DND-41 (cell line): ENCODE results near the gene FBN1.

Source experiments
- EZH2 ChIP-seq: IDR thresholded peaks from 3 replicates; pipeline ENCODE4 v1.6.1; 2012; ENCODE audit warnings: borderline replicate concordance, low read depth, mild to moderate bottlenecking, moderate library complexity, low read length, inconsistent platforms; ENCODE audit not compliant: severe bottlenecking
- TF ChIP-seq, protein P1 (sequence below): IDR thresholded peaks from 2 replicates; pipeline ENCODE4 v1.5.1; 2012; ENCODE audit warnings: borderline replicate concordance, low read length, moderate library complexity, mild to moderate bottlenecking; ENCODE audit not compliant: poor library complexity, severe bottlenecking; ENCODE audit errors: extremely low read depth

DNA sequence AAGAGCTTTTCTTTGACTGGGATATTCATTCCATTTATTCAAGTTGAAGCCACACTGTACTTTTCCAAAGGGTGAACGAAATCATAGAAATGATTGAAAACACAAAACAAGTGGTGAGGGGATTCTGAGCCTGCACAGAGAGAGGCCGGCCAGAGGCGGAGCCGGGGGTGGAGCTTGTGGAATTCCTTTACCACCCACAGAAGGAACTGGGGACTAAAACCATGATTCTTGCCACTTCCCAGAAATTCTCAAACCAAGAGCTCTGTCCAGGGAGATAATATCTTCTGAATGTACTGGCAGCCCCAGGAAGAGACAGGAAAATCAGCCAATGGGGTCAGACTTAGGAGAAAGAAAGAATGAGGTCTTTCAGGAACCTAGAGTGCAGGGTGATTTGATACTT, 20.8 kb downstream of the FBN1 start:
- TF ChIP-seq, protein P1, sequence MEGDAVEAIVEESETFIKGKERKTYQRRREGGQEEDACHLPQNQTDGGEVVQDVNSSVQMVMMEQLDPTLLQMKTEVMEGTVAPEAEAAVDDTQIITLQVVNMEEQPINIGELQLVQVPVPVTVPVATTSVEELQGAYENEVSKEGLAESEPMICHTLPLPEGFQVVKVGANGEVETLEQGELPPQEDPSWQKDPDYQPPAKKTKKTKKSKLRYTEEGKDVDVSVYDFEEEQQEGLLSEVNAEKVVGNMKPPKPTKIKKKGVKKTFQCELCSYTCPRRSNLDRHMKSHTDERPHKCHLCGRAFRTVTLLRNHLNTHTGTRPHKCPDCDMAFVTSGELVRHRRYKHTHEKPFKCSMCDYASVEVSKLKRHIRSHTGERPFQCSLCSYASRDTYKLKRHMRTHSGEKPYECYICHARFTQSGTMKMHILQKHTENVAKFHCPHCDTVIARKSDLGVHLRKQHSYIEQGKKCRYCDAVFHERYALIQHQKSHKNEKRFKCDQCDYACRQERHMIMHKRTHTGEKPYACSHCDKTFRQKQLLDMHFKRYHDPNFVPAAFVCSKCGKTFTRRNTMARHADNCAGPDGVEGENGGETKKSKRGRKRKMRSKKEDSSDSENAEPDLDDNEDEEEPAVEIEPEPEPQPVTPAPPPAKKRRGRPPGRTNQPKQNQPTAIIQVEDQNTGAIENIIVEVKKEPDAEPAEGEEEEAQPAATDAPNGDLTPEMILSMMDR = no peak
- TF ChIP-seq EZH2 = no peak
